HG02884 (cell line): ENCODE results near the gene IRF2.

Experiments
- ATAC-seq: cut with Tn5 transposase; IDR thresholded peaks from one replicate; pipeline ENCODE4 v1.9.1; 2021; ENCODE audit warnings: mild to moderate bottlenecking, moderate library complexity; ENCODE audit not compliant: unreplicated experiment

The IRF2 gene

DNA sequence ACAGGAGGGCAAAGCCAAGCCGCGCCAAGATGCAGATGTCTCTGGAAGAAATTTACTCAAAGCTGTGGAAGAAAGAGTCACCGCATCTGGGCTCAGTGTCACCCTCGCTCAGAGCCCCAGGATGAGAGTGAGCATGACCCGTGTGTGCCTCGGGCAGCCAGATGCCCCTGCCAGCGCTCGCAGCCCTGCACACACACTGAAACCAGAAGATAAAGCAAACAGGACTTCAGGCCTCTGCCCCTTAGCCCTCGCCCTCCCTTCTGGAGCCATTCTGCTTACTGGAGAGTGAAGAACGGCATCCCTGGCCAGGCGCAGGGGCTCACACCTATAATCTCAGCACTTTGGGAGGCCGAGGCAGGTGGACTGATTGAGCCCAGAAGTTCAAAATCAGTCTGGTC is 103.0 kb downstream of the IRF2 start:
- no peak for ATAC-seq

DNA sequence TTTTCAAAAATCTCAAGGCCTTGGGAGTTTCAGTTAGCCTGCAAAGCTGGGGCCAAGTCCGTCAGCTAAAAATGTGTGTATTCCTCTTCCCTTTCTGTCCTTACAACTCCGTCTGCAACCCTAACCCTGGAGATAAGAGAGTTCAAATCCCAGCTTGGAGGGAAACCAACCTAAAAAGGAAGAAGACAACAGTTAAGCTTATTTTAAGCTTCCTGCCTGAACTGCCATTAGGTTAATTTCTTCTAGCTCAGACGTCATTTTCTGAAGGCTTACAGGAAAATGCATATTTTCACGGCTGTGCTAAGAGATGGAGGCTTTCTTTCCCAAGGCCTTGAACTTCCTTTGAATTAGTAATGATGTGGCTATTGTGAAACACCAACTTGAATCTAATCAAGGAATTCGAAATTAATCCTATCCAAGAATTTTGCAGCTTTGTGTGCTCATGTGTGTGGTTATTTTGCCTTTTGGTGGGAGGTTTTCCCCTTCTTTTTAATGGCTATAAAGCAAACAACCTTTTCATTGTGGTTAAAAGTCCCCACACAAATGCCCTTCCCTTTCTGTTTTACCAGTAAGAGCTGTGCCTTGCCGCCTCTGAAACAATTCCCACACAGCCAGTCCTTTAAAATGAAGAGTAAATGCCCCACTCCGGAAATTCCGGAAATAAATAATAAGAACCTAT is 103.5 kb downstream of the IRF2 start:
- no peak for ATAC-seq

DNA sequence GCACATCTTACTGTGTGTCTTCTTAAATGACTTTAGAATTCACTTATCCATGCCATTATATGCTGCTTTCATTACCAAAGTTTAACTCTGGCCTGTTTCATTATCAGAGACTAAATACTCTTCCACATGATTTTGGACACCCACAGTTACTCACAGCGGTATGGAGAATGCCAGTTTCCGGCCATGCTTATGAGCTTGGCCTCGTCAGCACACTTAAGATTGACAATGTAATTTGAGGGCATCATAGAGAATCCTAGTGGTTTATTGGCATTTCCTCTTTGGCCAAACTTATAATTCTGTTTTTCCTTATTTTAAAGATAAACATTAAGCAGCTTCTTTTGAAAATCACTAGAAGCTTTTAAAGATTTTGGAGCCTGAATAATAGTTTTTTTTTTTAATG is 104.5 kb downstream of the IRF2 start:
- no peak for ATAC-seq

DNA sequence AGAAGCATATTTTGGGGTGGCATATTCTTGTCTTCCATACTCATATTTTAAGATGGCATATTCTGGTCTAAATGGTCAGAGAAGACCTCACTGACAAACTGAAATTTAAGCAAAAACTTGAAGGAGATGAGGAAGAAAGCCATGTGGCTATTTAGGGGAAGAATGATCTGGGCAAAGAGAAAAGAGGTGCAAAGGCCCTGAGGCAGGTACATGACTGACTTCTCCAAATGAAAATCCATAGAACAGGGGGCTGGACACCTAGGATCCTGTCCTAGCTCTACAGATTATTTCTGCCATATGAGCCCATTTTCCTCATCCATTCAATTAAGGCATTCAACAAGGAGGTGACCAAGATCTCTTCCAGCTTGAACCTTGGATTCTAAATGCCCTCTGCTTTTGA is 105.6 kb downstream of the IRF2 start:
- ATAC-seq: no peak

DNA sequence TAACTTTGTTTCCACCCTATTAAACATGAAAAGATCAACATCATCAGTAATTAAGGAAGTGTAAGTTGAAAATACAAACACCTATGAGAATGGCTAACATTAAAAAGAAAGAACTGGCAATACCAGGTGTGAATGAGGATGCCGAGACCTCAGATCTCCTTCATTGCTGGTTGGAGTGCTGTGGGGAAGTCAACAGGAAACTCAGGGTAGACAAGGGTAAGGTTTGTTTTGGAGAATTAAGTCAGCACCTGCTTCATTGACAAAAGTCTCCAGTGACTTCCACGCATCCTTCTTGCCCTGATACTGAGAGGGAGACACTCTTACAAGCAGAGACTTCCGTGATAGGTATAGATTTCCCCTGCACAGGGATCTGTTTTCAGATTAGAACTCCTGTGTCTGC is 106.1 kb downstream of the IRF2 start:
- ATAC-seq: no peak

DNA sequence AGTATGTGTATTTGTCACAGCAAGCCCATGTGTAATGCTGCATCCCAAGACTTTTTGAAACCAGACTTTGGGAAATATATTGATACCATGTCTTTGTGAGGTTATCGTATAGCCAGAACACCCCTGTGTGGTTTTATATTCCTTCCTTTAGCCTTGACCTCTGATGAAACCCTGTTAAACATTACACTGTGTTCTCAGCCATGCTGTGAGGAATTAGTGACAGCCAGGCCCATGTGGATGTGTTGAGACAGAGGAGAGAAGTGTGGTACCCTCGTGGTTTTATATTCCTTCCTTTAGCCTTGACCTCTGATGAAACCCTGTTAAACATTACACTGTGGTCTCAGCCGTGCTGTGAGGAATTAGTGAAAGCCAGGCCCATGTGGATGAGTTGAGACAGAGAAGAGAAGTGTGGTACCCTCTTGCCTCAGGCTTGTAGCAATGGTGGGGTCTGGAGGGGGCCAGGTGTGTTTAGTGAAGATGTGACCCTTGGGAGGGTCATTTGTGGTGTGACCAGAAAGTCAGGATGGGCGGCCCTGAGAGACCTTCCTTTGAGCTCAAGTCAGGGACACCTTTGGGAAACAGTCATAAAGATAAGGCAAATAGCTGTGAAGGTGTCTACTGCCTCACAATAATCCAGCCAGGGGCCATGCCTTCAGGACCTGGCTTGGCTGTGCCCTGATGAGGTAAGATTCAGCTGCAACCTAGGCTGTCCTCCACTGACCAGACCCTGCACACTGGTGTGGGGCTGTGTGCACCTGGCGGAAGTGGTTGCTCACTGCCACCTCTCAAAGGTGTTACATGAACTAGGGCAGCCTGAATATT is 110.0 kb downstream of the IRF2 start:
- no peak for ATAC-seq

DNA sequence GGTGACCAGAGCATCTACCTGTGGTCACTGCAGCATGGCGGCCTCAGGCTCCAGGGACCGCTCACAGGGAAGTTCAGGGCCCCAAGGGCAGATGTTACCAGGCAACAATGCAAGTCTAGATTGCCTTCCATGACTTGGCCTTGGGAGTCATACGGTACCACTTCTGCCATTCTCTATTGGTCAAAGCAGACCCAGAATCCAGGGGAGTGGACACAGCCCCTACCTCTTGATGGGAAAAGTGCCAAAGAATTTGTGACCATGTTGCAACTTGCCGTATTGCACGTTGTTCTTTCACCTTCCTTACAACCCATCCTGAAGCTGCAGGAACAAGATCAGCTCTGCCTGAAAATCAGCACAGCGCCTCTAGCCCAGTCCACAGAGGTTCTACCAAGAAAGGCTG is 111.1 kb downstream of the IRF2 start:
- no peak for ATAC-seq

DNA sequence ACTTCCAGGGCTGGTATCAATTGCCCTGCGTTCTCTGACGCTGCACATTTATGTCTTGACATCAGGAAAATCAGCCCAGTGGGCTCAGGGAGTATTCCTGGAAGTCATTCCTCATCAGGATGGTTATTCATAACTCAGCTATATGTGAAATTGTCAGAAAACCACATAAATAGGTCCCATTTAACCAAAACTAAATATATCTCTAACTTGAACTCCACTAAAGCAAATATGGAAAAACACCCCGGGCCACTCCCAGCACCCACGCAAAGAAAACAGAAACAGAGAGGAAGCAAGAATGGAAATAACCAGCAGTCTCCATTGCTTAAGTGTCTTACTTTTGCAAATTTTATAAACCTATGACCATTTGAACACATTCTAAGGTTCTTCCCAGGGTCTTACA is 112.0 kb downstream of the IRF2 start:
- ATAC-seq: no peak

DNA sequence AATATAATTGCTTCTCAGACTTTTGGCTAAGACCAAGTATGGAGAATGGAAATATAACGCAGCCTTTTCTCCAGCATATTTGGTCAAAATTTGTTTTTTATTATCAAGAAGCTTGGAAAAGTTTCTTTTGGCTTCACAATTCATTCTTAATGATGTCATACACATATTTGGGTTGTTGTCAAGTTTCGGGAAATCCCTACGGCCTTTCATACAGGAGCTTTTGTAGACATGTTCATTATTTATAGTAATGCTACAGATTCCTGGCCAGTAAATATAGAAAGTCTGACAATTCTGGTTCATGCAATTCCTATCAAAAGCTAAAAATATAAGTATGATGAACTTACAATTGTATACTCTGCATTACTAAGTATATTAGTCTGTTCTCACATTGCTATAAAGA is 112.9 kb downstream of the IRF2 start:
- no peak for ATAC-seq

DNA sequence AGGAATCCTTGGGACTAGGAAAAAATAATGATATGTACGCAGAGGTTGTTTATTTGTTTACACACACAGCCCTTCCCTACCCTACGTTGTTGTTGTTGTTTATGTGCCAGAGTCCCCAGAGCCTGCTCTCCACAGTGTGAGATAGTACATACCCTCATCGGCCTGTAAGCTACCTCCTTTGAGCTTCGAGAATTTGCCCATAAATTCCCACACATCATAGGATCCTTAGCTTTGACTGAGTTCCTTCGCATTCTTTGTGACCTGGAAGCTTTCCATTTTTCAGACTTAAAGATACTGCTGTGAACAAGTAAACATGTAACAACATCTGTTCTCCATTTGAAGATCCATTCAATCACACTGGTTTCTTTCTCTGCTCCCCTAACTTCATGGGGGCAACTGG is 114.5 kb downstream of the IRF2 start:
- ATAC-seq: no peak

DNA sequence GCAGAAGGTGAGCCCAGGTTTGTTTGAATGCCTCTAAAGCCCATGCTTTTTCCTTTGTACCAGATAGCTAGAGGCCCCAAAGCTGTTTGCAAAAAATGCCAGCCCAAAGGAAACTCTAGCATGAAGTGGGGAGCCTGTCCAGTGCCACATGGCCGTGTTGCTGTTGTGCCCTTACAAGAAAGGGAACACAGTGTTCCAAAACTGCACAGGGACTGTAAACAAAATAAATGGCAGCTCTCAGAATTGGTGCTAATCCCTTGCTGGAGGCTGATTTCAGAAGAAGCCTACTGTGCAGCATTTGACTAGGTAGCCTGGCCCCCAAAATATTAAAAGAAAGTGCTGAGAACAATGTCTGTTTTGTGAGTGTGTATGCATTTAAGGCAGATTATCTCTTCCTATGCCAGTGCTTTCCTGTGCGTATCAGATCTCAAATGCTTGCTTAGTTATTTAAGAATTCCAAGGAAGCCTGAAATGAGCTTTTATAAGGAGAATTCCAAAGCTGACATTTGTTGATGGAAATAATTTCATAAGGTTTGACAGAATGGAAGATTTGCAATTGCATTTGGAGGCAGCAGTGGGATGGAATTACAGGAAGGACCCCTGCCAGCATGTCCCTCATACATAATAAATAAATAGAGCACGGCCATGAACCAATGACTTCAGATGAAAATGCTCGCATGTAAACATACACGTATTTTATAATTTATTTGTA is 115.7 kb downstream of the IRF2 start:
- no peak for ATAC-seq

DNA sequence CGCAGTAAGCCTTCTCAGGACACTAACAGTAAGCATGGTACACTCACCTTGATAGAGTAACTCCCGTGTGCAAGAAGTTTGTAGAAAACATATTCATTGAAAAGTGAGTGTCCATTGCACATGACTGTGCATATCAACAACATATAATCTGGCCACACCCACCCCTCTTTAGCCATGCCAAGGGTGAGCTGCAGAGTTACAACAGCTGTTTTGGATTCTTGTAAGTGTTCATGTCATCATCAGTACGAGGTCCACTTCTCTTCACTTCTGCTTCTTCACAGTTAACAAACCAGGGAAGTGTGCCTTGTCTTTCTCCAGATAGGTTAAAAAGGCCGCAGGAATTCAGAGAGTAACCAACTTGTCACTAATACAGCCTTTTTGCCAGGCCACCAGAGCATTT is 116.6 kb downstream of the IRF2 start:
- ATAC-seq: no peak

DNA sequence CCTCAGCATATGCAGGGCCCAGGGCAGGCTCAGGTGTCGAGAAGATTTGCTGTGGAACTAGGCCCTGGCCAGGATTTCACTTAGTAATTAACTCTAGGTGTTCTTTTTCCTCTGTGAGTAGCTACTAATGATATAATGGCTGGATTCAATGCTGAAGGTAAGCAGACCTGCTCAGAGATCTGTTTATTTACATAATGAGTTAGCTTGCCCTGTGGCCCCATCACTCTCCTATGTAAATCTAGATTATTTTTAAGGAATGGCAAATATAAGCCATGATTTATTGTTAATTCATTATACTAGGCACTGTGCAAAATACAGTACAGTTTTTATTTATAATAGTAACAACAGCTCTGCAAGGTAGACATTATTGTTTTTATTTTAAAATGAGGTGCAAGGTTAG is 117.2 kb downstream of the IRF2 start:
- no peak for ATAC-seq

DNA sequence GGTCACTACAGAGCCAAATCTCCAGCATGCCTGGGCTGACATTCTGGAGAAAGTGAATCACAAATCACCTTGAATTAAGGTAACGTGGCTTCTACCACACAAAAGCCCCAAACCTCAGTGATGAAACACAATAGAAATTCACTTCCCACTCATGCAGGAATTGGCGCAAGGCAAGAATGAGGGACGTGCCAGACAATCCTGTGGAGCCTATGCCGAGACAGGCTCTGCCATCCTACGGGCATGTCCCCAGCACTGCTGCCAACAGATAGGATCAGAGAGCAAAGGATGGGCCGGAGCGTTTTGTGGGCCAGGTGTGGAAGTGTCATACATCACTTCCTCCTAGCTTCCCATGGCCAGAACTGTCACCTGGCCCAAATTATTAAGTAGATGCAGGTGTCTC is 118.0 kb downstream of the IRF2 start:
- ATAC-seq: no peak

DNA sequence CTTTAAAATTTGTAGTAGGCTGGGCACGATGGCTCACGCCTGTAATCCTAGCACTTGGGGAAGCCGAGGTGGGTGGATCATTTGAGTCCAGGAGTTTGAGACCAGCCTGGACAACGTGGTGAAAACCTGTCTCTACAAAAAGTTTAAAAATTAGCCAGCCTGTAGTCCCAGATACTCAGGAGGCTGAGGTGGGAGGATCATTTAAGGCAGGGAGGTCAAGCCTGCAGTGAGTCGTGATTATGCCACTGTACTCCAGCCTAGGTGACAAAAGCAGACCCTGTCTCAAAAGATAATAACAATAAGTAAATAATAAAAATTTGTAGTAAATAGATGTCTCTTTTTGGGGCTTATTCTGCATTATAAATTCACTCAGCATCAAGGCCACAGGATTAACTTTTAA is 118.5 kb downstream of the IRF2 start:
- no peak for ATAC-seq

DNA sequence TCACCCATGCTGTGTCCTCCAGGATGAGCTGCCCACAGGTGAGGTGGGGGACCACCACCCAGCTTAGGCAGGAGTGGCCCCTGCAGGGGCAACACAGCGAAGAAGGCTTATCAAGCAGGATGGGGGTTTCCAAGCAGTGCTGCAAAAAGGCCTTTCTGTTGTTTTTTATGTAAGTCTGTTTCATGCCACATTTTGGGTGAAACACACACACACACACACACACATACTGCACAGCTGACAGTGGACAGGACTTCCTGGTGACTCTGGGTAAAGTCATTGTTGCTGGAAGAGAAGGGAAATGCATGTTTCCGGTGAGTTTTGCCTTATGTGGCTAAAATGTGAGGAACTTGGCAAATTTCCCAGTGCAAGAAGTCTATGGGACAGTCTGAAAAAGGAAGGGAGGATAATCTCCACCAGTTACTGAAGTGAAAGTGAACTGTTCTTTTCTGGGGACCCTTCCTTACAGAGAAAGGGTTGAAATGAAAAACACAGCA is 119.2 kb downstream of the IRF2 start:
- no peak for ATAC-seq

DNA sequence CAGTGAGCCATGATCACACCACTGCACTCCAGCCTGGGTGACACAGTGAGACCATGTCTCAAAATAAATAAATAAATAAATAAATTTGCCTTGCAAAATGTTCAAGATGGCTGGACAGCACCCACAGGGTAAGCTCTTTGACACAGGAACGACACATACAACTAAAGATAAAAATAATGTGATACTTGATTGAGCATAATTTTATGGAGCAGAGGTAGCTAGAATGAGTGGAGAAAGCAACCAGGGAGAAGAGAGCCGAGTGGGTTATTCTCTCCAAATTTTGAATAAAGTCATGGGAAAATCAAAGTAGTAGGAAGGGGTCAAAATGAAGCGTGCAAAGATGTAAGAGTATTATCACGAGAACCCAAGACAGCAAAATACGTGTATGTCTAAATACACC is 121.5 kb downstream of the IRF2 start:
- no peak for ATAC-seq

DNA sequence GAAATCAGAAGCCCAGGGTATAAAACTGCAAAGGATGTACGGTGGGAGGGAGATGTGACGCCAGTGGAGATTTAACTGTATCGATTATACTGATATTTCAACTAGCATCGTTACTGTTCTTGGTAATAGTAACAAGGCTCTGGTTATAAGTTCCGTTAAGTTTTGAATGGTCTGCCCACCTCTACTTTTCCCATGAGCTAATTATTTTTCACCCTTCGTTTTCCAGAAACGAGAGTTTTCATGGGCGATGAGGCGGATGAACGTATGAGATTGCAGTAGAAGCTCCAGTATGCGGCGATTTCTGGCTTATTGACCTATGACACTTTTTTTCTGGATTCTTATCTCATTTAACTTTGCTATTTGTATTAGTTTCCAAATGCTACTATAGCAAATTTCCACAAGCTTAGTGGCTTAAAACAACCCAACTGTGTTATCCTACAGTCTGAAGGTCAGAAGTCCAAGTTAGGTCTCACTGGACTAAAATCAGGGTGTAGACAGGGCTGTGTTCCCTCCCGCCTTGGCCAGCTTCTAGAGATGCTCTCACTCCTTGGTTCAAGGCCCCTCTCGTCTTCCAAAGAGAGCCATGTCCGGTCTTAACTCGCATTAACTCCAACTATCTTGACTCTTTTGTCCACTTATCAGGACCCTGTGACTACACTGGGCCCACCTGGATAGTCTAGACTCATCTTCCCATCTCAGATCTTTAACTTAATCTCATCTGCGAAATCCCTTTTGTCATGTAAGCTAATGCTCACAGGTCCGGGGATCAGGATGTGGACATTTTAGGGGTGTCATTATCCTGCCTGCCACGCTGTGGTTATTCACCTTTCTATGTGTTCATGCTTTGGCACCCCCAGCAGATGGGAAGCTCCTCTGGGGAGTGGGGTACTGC is 122.5 kb downstream of the IRF2 start:
- no peak for ATAC-seq

DNA sequence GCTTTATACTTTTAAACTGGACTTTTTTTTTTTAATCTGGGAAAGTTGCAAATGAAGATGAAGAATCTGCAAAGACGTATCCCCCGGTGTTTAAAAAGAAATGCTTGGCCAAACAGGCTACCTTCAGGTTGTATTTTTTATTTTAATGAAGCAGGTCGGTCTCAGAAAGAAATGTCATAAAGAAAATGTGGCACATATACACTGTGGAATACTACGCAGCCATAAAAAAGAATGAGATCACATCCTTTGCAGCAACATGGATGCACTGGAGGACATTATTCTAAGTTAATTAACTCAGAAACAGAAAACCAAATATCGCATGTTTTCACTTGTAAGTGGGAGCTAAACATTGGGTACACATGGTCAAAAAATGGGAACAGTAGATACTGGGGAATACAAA is 123.4 kb downstream of the IRF2 start:
- no peak for ATAC-seq

DNA sequence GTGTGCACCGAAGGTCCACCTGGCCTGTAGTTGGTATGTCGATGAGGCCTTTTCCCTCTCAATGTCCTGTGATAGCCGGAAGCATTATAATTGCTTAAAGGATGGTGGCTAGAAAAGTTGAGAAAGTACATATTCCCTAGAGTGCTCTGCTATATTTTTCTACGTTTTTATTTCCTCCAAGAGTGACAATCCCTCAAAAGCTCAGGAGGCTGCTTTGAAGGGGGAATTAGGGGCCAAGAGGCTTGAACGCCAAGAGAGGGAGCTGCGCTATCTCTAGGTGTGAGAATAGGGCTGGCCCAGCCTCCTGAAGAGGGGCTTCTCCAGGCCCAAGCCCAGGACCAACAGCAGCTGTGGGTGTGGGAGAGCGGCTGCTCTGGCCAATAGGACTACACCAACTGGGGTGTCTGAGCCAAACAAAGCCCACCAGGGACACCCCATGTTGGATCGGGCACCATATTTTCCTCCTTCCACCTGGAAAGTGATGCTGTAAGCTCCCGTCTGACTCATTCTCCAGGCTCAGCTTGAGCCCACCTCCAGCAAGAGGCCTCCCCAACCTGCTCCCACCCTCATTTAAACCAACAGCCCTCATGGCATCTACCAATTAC is 124.0 kb downstream of the IRF2 start:
- ATAC-seq: no peak
